ENCODE results near the gene GABARAPL1.

Gene GABARAPL1

DNA sequence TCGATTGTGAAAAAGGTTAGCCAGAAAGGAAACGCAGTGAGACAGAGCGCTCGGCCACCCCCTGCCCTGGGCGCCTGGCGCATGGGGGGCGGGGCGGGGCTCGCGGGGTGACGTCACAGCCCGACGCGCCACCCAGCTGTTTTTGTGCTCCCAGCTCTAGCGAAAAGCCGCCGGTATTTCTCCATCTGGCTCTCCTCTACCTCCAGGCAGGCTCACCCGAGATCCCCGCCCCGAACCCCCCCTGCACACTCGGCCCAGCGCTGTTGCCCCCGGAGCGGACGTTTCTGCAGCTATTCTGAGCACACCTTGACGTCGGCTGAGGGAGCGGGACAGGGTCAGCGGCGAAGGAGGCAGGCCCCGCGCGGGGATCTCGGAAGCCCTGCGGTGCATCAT lies at the start of gene GABARAPL1:
TSS of gene GABARAPL1 (plus strand) at position 139 of the 393 bp plus-strand sequence. CDS start at position 392, 253 bp downstream.
- peak within 1 kb of the TSS; percentile 82 for H3K4me3 ChIP-seq (ENCODE audit: low read length)
- TF ChIP-seq ZNF274 (IDR thresholded peaks at IDR 0.05; ENCODE audit: low read depth, low read length) = no peak

DNA sequence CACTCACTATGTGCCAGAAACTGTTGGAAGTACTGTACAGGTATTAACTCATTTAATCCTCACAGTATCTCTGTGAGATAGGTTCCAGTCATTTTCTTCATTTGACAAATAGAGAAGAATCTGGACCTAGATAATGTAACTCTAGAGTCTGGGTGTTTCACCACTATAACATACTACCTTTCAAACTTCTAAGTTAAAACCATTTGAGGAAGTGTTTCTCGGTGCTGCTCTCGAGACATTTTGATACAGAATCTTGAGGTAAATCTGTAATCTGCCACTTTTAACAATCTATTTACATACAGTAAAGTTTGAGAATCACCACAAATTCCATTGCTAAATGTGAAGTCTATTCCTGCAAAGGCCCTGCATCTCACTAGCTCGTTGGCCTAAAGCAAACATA lies 49.6 kb upstream of the GABARAPL1 start:
- TF ChIP-seq ZNF274 (IDR thresholded peaks at IDR 0.05; ENCODE audit: low read depth, low read length) = no peak
- H3K4me3 ChIP-seq (ENCODE audit: low read length) = no peak overlapping the region

DNA sequence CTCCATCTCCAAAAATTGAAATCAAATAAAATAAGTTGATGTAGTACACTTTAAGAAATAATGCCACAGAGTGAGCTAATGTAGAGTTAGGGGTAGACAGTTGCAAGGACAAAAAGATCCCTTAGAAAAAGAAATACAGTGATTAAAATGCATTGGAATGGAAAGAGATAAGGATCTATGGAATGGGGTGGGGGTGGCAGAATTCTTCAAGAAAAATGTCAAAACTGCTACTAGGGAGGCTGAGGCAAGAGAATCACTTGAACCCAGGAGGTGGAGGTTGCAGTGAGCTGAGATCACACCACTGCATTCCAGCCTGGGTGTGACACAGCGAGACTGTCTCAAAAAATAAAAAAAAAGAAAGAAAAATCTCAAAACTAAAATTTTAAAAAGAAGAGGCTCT lies 47.3 kb upstream of the GABARAPL1 start:
- TF ChIP-seq ZNF274 (IDR thresholded peaks at IDR 0.05; ENCODE audit: low read depth, low read length) = no peak

DNA sequence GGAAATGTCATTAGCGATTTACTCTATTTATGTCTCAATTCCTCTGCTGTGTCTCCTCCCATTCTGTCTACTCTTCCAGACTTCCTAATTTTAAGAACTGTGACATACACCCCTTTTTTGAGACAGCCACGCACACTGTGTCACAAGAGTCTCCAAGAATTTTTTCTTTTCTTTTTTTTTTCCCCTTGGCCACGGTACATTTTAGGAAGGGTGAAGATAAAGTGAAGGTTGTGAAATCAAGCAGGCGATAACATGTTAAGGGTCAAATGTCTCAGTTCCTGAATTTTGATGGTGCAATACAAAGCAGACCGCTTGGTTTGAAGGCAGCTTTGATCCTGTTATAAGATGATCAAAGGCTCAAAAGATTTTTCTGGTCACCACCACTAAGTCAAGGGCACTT lies 45.1 kb upstream of the GABARAPL1 start:
- no peak for TF ChIP-seq ZNF274 (IDR thresholded peaks at IDR 0.05; ENCODE audit: low read depth, low read length)
- H3K4me3 ChIP-seq (ENCODE audit: low read length) = no peak overlapping the region

More for the DNA sequence above, 47.3 kb upstream of the GABARAPL1 start:
- H3K4me3 ChIP-seq (ENCODE audit: low read length) = no peak overlapping the region

DNA sequence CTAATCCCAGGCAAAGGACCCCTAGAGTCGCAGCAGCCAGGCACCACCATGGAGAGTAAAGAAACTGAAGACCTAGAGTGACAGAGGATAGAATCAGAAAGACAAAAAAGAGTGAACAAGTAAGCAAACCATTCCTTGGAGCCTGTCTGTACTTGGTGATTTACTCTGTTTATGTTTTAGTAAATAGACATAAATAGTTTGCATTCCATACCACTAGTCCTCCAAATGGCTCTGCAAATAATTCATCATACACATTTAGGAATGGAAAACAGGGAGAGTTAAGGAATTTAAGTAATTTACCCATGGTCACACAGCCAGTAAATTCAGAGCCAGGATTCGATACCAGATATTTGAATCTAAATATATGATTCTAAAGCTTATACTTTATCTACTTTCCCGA lies 43.6 kb upstream of the GABARAPL1 start:
- H3K4me3 ChIP-seq (ENCODE audit: low read length) = no peak overlapping the region
- no peak for TF ChIP-seq ZNF274 (IDR thresholded peaks at IDR 0.05; ENCODE audit: low read depth, low read length)

DNA sequence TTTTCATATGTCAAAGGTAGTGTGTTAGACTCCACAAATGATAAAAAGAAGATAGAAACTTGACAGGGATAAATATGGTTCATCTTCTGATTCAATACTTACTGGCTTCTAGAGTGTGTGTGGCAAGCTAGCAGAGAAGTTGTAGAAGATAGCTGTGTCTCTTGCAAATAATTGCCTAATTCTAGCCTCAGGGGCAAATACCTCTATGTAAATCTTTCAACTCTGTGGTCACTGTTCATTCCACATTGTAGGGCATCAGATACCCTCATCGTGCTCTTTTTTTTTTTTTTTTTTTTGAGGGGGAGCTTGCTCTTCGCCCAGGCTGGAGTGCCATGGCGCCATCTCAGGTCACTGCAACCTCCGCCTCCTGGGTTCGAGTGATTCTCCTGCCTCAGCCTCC lies 42.5 kb upstream of the GABARAPL1 start:
- no peak for TF ChIP-seq ZNF274 (IDR thresholded peaks at IDR 0.05; ENCODE audit: low read depth, low read length)

DNA sequence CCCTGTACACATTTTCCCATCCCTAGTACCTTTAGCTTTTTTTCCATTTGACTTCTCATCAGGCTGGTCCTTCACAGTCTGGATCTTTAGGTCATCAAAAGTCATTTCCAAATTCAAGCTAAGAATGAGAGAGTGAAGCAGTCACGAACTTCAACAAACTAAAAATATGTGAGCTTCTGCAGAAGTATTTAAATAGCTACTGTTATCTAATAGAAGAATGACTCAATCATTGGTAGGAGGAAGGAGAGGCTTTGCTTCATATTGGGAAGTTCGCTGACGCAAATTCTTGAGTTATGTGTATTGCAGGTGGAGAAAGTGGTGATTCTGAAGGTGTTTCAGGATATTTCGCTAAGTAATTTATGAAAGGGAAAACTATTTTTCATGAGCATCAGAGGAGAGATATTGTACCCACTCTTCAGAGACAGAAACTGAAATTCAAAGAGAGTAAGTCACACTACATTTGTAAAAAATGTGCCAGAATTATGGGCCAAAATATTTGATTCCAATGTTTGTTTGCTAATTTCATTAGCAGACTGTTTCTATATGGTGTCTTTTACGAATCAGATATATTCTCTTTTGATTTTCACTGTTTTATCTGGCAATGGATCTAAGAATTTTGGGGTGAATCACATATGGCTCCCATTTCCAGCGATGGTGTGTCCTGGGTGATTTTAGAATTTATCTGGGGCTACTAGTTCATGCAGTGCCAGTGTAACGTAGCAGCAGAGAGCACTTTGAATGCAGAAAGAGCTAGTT lies 40.5 kb upstream of the GABARAPL1 start, which contains the start of gene OLR1:
TSS of gene OLR1 (minus strand) at position 160 of the 756 bp plus-strand sequence. CDS start at position 105, 55 bp downstream.
- no peak for TF ChIP-seq ZNF274 (IDR thresholded peaks at IDR 0.05; ENCODE audit: low read depth, low read length)
- H3K4me3 ChIP-seq (ENCODE audit: low read length) = no peak within 1 kb of the TSS

More for the DNA sequence above, 42.5 kb upstream of the GABARAPL1 start:
- H3K4me3 ChIP-seq (ENCODE audit: low read length) = no peak overlapping the region

DNA sequence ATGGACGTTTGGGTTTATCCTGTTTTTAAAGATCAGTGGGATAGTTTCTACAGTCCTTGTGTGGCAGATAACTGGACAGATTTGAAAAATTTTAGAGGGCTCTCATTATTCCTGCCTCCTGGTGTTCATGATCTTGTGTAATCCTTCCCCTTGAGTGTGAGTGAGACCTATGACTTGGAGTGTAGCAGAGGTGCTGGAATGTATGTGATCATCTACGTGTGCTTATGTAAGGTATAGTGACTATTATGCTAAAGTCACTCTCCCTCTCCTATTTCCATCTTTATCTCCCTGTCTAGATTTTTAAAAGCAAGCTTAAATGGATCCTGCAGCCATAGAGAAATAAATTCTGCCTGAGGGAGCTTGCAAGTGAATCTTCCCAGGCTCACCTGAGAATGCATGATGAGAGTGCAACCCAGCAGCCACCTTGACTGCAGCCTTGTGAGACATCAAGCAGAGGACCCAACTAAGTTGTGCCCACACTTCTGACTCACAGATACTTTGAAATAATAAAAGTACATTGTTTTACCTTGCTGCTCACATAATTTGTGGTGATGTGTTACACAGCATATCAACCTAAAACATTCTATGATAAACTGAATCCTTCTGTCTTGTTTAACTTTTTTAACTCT lies 37.6 kb upstream of the GABARAPL1 start:
- TF ChIP-seq ZNF274 (IDR thresholded peaks at IDR 0.05; ENCODE audit: low read depth, low read length) = no peak
- no peak overlapping the region for H3K4me3 ChIP-seq (ENCODE audit: low read length)

DNA sequence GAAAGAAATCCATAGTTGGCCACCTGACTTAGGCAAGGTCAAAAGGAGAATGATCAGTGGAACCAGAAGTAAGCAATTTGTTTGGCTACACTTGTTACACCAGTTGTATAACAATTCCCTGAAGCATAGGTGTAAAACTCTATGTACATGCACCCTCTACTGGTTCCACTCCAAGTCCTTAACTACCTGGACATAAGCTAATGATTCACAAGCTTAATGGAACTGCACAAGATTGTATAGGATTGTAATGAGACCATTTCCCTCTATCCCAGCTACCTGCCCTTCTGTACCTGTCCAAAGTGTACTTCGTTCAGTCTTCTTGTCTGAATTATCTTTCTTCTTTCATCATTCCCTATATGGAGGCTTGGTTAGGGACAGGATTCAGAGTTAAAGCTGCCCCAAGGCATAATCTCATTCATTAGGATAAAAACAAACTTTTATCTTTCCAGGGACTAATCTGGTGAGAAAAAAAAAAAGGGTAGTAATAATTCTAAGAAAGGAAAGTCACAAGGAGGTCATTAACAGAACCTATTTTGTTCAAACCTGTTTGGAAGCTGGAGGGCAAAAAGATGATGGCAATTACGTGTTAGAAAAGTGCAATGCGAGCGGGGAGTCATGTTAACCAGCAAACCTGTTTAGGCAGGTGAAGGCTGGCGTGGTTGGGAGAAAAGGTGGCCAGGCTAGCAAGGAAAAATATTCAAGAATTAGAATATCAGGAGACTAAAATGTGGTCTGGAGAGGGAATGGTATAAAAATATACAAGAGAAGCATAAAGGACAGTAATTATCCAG lies 36.6 kb upstream of the GABARAPL1 start:
- no peak overlapping the region for H3K4me3 ChIP-seq (ENCODE audit: low read length)
- no peak for TF ChIP-seq ZNF274 (IDR thresholded peaks at IDR 0.05; ENCODE audit: low read depth, low read length)

DNA sequence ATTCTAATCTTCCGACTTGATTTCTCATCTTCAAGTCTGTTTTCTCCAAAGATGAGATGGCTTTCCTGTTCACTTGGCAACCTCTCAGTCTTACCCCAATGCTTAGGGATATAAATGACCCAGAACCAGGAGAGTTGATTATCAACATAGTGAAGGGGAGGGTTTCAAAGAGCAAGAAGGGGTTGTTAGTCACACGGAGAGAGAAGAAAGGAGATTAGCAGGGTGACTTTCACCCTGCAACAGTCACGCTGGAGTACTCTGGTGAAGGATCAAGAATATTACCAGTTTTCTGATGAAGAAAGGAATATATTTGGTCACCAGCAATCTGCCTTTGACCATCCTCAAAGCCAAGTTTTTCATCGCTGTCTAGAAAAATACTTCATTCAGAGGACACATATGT lies 33.9 kb upstream of the GABARAPL1 start, which contains the start of gene TMEM52B:
TSS of gene TMEM52B (plus strand) at position 212 of the 400 bp plus-strand sequence. CDS start 543 bp downstream, outside the sequence.
- no peak for TF ChIP-seq ZNF274 (IDR thresholded peaks at IDR 0.05; ENCODE audit: low read depth, low read length)
- no peak within 1 kb of the TSS for H3K4me3 ChIP-seq (ENCODE audit: low read length)

DNA sequence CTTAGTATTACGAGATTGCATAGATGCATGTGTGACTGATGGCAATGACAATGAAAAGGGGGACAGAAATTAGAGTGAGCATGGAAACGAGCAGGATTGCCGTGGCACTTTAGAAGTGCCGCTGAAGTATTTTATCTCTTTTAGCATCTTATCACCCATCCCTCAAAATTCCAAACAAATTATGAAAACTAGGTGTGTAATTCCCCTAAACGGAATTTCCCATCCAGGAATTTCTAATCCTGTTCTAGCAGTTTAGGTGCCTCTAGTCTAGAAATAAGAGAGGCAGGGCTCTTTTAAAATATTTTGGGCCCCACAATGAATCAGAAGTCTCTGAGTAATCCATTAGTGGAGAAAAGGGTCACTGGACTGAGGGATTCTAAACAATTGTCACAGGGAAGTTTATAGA lies 32.9 kb upstream of the GABARAPL1 start:
- H3K4me3 ChIP-seq (ENCODE audit: low read length) = no peak overlapping the region
- no peak for TF ChIP-seq ZNF274 (IDR thresholded peaks at IDR 0.05; ENCODE audit: low read depth, low read length)

DNA sequence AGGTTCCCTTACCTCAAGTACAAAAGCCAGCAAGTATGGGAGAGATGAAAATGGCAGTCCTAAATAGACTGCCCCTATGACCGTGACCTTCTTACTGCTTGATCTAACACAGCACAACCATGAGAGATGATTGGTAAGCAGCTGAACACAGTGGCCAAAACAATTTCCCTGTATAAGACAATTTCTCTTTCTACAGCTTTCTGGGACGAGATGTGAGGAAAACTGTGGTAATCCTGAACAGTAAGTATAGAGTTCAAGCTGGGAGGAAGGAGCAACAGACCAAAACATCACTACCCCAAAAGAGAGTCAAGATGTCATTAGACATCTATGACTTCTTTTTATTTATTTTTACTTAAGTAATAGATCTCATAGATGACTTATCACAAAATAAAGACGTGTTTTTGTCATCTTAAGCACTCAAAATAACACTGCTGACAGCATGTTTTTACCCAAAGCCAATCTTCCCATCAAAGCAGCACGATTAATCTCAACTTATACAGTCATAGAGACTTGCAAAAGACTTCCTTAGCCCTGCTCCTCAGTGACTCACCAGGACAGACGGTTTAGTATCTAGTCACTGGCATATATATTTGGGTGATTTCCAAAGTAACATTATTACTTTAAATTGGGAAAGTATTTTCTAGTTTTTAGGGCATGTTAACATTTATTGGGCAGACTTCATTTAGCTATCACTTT lies 30.2 kb upstream of the GABARAPL1 start:
- no peak overlapping the region for H3K4me3 ChIP-seq (ENCODE audit: low read length)

DNA sequence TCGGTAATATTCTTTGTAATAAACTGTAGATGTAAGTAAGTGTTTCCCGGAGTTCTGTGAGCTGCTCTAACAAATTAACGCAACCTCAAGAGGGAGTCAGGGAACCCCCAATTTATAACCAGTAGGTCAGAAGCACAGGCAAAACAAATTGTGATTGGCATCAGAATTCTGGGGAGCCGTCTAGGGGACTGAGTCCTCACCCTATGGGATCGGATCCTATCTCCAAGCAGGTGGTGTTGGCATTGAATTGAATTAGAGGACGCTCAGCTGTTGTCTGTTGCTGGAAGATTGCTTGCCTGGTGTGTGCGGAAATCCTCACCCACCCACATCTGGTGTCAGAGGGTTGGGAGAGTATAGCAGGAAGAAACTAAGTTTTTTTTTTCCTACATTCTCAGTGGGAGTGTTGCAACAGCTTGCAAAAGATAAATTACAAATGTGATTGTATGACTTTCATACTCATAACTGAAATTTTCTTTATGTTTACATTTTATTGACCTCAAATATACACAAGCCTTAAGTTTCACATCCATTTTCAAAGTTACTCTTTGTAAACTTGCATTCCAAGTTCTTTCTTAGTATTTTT lies 28.3 kb upstream of the GABARAPL1 start:
- no peak overlapping the region for H3K4me3 ChIP-seq (ENCODE audit: low read length)
- no peak for TF ChIP-seq ZNF274 (IDR thresholded peaks at IDR 0.05; ENCODE audit: low read depth, low read length)

More for the DNA sequence above, 30.2 kb upstream of the GABARAPL1 start:
- TF ChIP-seq ZNF274 (IDR thresholded peaks at IDR 0.05; ENCODE audit: low read depth, low read length) = no peak

All from GM08714 (cell line).